AG09319 (cell line): ENCODE results near the gene AVPR2.

Source experiments
- DNase-seq: peaks from one replicate; pipeline ENCODE4 v3.0.0-alpha.2; 2010; ENCODE audit warnings: low read depth; ENCODE audit errors: extremely low read depth
- CTCF ChIP-seq: IDR thresholded peaks from 2 replicates; pipeline ENCODE4 v1.5.1; 2011; ENCODE audit warnings: low read depth, mild to moderate bottlenecking, inconsistent platforms, low read length, moderate library complexity

Gene AVPR2

GRCh38 chrX:153902385-153902784, 2.1 kb upstream of the AVPR2 start:
- DNase-seq = no peak
- TF ChIP-seq CTCF = no peak

GRCh38 chrX:153903238-153903980, 1.1 kb upstream of the AVPR2 start:
- no peak for TF ChIP-seq CTCF
- DNase-seq = no peak

GRCh38 chrX:153905481-153906095, 1.1 kb downstream of the AVPR2 start:
- TF ChIP-seq CTCF = no peak
- DNase-seq = no peak

GRCh38 chrX:153906126-153906917, 1.8 kb downstream of the AVPR2 start:
- no peak for DNase-seq
- no peak for TF ChIP-seq CTCF

- no peak for DNase-seq
- no peak for TF ChIP-seq CTCF
These were observed 3.0 kb downstream of the AVPR2 start for GRCh38 chrX:153907456-153907855.

- DNase-seq = no peak
- no peak for TF ChIP-seq CTCF
These were observed 3.9 kb downstream of the AVPR2 start for GRCh38 chrX:153908219-153908860.
